Fibroblast of lung (primary cell): ENCODE data around the gene USP21. TPM values are rescaled to one million over a fixed set of nuclear protein-coding genes. Genes with fewer than 3 reads are reported as not detected.
A peak's percentile ranks its signal among the peaks of the same experiment; 100 is the strongest.

Experiments
- DNase-seq, 2 donors: peaks; one replicate each; pipeline versions ENCODE4 v3.0.0 to v3.0.0-alpha.2; 2010; ENCODE audit warnings: low read depth in 2 of 2
- H2AFZ ChIP-seq: 2 replicates; pipeline ENCODE4 v1.5.1; 2012; ENCODE audit warnings: low read length, control low read depth, inconsistent platforms
- H3K27ac ChIP-seq: 2 replicates; pipeline ENCODE4 v1.5.1; 2011; ENCODE audit warnings: low read length, control low read depth; ENCODE audit not compliant: insufficient read depth
- H3K27me3 ChIP-seq: 2 replicates; pipeline ENCODE4 v1.5.1; 2011; ENCODE audit warnings: mild to moderate bottlenecking, low read length; ENCODE audit not compliant: control insufficient read depth, insufficient read depth
- H3K36me3 ChIP-seq: 2 replicates; pipeline ENCODE4 v1.5.1; 2011; ENCODE audit warnings: low read length; ENCODE audit not compliant: control insufficient read depth, insufficient read depth
- H3K4me1 ChIP-seq: 2 replicates; pipeline ENCODE4 v1.5.1; 2011; ENCODE audit warnings: low read length; ENCODE audit not compliant: control insufficient read depth, insufficient read depth; ENCODE audit errors: extremely low read depth
- H3K4me2 ChIP-seq: 2 replicates; pipeline ENCODE4 v1.5.1; 2011; ENCODE audit warnings: low read length, control low read depth; ENCODE audit not compliant: insufficient read depth; ENCODE audit errors: extremely low read depth
- H3K4me3 ChIP-seq, 4 experiments: fragments of 200-600 bp in 1 of 4; sonication (generic) in 1 of 4; replicated peaks in 1 of 4; 2 replicates each; pipeline ENCODE4 v1.5.1; 2011 to 2016; ENCODE audit warnings: low read length in 4 of 4, low read depth in 3 of 4, mild to moderate bottlenecking in 3 of 4, control low read depth in 2 of 4, inconsistent platforms in 1 of 4, mixed read lengths in 1 of 4; ENCODE audit not compliant: insufficient read depth in 1 of 4; ENCODE audit errors: control extremely low read depth in 1 of 4
- H3K79me2 ChIP-seq: 2 replicates; pipeline ENCODE4 v1.5.1; 2012; ENCODE audit warnings: mild to moderate bottlenecking, low read length, inconsistent platforms; ENCODE audit not compliant: control insufficient read depth, insufficient read depth
- H3K9ac ChIP-seq: 2 replicates; pipeline ENCODE4 v1.5.1; 2011; ENCODE audit warnings: mild to moderate bottlenecking, low read length, control low read depth; ENCODE audit not compliant: insufficient read depth
- H3K9me3 ChIP-seq: 2 replicates; pipeline ENCODE4 v1.5.1; 2012; ENCODE audit warnings: low read depth, low read length; ENCODE audit not compliant: control insufficient read depth, insufficient read depth
- H4K20me1 ChIP-seq: 2 replicates; pipeline ENCODE4 v1.5.1; 2011; ENCODE audit warnings: low read length; ENCODE audit not compliant: control insufficient read depth, insufficient read depth; ENCODE audit errors: extremely low read depth
- CTCF ChIP-seq, 2 donors: IDR thresholded peaks in 1 of 2; conservative IDR thresholded peaks in 1 of 2; 1 replicate in 1 of 2; 2 replicates in 1 of 2; pipeline ENCODE4 v1.5.1; 2011 to 2012; ENCODE audit warnings: low read length in 2 of 2, control low read depth in 1 of 2, inconsistent platforms in 1 of 2, low read depth in 1 of 2, mild to moderate bottlenecking in 1 of 2
- EZH2 ChIP-seq: IDR thresholded peaks from 2 replicates; pipeline ENCODE4 v1.5.1; 2012; ENCODE audit warnings: low read length, control low read depth, mild to moderate bottlenecking; ENCODE audit errors: missing control alignments
- polyA plus RNA-seq, 2 donors: library from polyadenylated mRNA; depleted of rRNA in 1 of 2; stranded (reverse) in 1 of 2; unstranded in 1 of 2; fragments of >200 nt; gene quantifications; 2 replicates each; pipeline ENCODE4 v1.2.1, GENCODE V29; 2011 to 2012; ENCODE audit warnings: missing spikeins in 1 of 2
- total RNA-seq: library from RNA; depleted of rRNA; stranded (reverse); fragments of >200 nt; gene quantifications from 2 replicates; pipeline ENCODE4 v1.2.1, GENCODE V29; 2014

The USP21 gene
- total and polyA plus RNA-seq, 2 donors (not counting 1 experiment from before 2014, with no cell fraction given): 10.2 to 11.7 TPM

DNA sequence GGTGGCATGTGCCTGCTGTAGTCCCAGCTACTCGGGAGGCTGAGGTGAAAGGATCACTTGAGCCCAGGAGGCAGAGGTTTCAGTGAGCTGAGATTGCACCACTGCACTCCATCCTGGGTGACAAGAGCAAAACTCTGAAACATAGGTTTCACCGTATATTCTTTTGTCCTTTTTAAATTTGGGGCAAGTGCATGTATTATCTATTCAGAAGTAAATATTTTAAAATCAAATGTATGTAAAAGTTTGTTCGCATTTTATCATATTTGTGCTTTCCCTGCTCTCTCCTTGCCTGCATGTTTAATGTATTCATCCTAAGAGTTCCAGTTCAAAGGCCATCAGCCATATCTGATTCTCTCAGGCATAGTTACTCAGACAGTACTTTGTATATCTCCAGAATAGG is 13.5 kb upstream of the USP21 start:
- no peak overlapping the region for H3K4me3 ChIP-seq
- no peaks in the 10 kb centered on the region for H3K36me3 ChIP-seq

DNA sequence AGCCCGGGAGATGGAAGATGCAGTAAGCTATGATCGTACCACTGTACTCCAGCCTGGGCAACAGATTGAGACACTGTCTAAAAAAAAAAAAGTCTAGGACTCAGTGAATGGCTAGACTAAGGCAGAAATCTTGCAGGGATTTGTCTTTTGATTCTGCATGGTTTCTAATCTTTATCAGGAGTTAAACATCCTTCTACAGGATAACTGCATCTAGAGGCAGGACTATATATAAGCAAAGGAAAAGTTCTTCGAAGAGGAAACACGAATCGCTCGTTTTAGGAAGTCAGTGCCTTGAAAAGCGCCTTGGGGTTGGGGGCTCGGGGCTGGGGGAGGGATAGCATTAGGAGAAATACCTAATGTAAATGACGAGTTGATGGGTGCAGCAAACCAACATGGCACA is 6.1 kb upstream of the USP21 start:
- Histone ChIP-seq H2AFZ (peak overlapping the region; percentile 40), H3K4me2 (peak overlapping the region; percentile 28), H3K4me1 (no peaks in the 10 kb centered on the region), H3K27me3 (no peaks in the 10 kb centered on the region), H3K79me2 (peaks cover 1% of the 10 kb centered on the region), H3K27ac (peak overlapping the region; percentile 100), H3K4me3 (peak overlapping the region; percentile 87 to 99 (median 96)), H3K36me3 (peaks cover 8% of the 10 kb centered on the region), H4K20me1 (no peaks in the 10 kb centered on the region), H3K9ac (no peak overlapping the region), H3K9me3 (no peaks in the 10 kb centered on the region)
- no peak for DNase-seq
- TF ChIP-seq CTCF (conservative IDR thresholded peaks at IDR 0.05 in 1 of 2, IDR thresholded peaks at IDR 0.05 in 1 of 2; ENCODE audit: low read depth in 1 of 2, low read length in 2 of 2) (no peak), EZH2 (no peak)

More for the DNA sequence above, 13.5 kb upstream of the USP21 start:
- H3K79me2 ChIP-seq: no peaks in the 10 kb centered on the region
- H3K27me3 ChIP-seq: no peaks in the 10 kb centered on the region
- H3K4me1 ChIP-seq: no peaks in the 10 kb centered on the region
- no peak overlapping the region for H3K27ac ChIP-seq
- no peaks in the 10 kb centered on the region for H3K9me3 ChIP-seq
- no peaks in the 10 kb centered on the region for H4K20me1 ChIP-seq
- DNase-seq: no peak
- no peak overlapping the region for H2AFZ ChIP-seq
- TF ChIP-seq CTCF (conservative IDR thresholded peaks at IDR 0.05 in 1 of 2, IDR thresholded peaks at IDR 0.05 in 1 of 2; ENCODE audit: low read depth in 1 of 2, low read length in 2 of 2) (no peak), EZH2 (no peak)
- no peak overlapping the region for H3K9ac ChIP-seq
- no peak overlapping the region for H3K4me2 ChIP-seq

DNA sequence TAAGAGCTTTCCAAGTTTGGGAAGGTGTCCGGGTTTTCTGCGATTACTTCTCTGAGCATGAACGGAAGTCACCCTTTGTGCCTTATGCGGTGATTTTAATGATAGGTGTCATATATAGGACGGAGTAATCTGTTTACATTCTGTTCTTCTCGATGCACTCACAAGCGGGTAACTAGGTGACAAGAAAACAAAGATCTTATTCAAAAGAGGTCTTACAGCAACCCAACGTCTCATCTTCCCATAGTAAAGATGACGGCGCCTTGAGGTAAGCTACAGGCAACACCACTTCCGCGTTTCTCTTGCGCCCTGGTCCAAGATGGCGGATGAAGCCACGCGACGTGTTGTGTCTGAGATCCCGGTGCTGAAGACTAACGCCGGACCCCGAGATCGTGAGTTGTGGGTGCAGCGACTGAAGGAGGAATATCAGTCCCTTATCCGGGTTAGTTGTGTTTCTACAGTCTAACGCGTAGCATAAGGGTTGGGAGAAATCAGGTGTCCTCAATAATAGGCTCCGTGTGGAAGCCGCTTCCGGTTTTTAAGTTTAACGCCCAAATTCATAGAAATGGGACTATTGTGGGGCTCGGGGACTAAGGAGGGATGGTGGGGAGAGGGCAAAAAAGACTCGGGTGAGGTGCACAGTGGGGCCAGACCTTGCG is 5.5 kb upstream of the USP21 start, which contains the start of gene UFC1:
Gene UFC1 (plus strand): TSS at position 297 of the 656 bp plus-strand sequence. CDS start 20 bp downstream, at position 317.
- TF ChIP-seq EZH2 (no peak), CTCF (conservative IDR thresholded peaks at IDR 0.05 in 1 of 2, IDR thresholded peaks at IDR 0.05 in 1 of 2; ENCODE audit: low read depth in 1 of 2, low read length in 2 of 2) (no peak)
- peak within 1 kb of the TSS; percentile 87 to 99 (median 96) for H3K4me3 ChIP-seq
- no peaks in the 10 kb centered on the region for H3K4me1 ChIP-seq
- H3K27me3 ChIP-seq: no peaks in the 10 kb centered on the region
- H3K9ac ChIP-seq: peak within 1 kb of the TSS; percentile 99
- H3K4me2 ChIP-seq: peak within 1 kb of the TSS; percentile 83
- peak within 1 kb of the TSS; percentile 99 for H2AFZ ChIP-seq
- peaks cover 8% of the 10 kb centered on the region for H3K36me3 ChIP-seq
- no peaks in the 10 kb centered on the region for H4K20me1 ChIP-seq
- peak within 1 kb of the TSS; percentile 100 for H3K27ac ChIP-seq
- peak; percentile 92 to 94 for DNase-seq
- no peaks in the 10 kb centered on the region for H3K9me3 ChIP-seq
- peaks cover 1% of the 10 kb centered on the region for H3K79me2 ChIP-seq
